H9 (cell line): ENCODE results near the gene C6orf62. TPM values are rescaled to one million over a fixed set of nuclear protein-coding genes. Genes with fewer than 3 reads are reported as not detected.
"Not testable (repeated sequence)": the region's sequence is repeated elsewhere in the genome, so short reads cannot be mapped to it uniquely, and the experiment has no call there.

Source experiments
- DNase-seq: peaks from one replicate; pipeline ENCODE4 v3.0.0-alpha.2; 2017
- H2AFZ ChIP-seq: one replicate; pipeline ENCODE4 v1.6.1; 2013; ENCODE audit warnings: mild to moderate bottlenecking, low read length, control low read depth, moderate library complexity
- H2AK5ac ChIP-seq: 2 replicates; pipeline ENCODE4 v1.6.1; 2013; ENCODE audit warnings: low read length, control low read depth, mixed read lengths; ENCODE audit not compliant: insufficient read length
- H2BK120ac ChIP-seq: one replicate; pipeline ENCODE4 v1.6.1; 2013; ENCODE audit warnings: low read depth, mild to moderate bottlenecking, low read length, control low read depth, inconsistent platforms; ENCODE audit not compliant: poor library complexity, severe bottlenecking
- H2BK12ac ChIP-seq: 2 replicates; pipeline ENCODE4 v1.6.1; 2013; ENCODE audit warnings: low read length, control low read depth, mixed read lengths, low read depth; ENCODE audit not compliant: insufficient read length
- H2BK15ac ChIP-seq: 2 replicates; pipeline ENCODE4 v1.6.1; 2013; ENCODE audit warnings: low read depth, low read length, control low read depth
- H2BK20ac ChIP-seq: one replicate; pipeline ENCODE4 v1.6.1; 2013; ENCODE audit warnings: low read depth, mild to moderate bottlenecking, low read length, control low read depth, inconsistent platforms; ENCODE audit not compliant: poor library complexity, severe bottlenecking
- H2BK5ac ChIP-seq: 2 replicates; pipeline ENCODE4 v1.6.1; 2013; ENCODE audit warnings: low read length, control low read depth, mixed read lengths; ENCODE audit not compliant: insufficient read length
- H3K14ac ChIP-seq: 2 replicates; pipeline ENCODE4 v1.6.1; 2013; ENCODE audit warnings: low read length, control low read depth; ENCODE audit not compliant: insufficient read depth
- H3K18ac ChIP-seq: 2 replicates; pipeline ENCODE4 v1.6.1; 2013; ENCODE audit warnings: low read depth, mild to moderate bottlenecking, mixed read lengths, low read length, control low read depth; ENCODE audit not compliant: insufficient read length
- H3K23ac ChIP-seq: 2 replicates; pipeline ENCODE4 v1.6.1; 2013; ENCODE audit warnings: low read length, control low read depth, mixed read lengths, low read depth; ENCODE audit not compliant: insufficient read length
- H3K23me2 ChIP-seq: 2 replicates; pipeline ENCODE4 v1.6.1; 2013; ENCODE audit warnings: low read depth, mild to moderate bottlenecking, mixed read lengths, low read length, control low read depth; ENCODE audit not compliant: insufficient read length, poor library complexity, severe bottlenecking
- H3K27ac ChIP-seq: 2 replicates; pipeline ENCODE4 v1.5.1; 2013; ENCODE audit warnings: low read length, control low read depth, mixed read lengths, low read depth; ENCODE audit not compliant: insufficient read length
- H3K27me3 ChIP-seq: 2 replicates; pipeline ENCODE4 v1.6.1; 2013; ENCODE audit warnings: low read length, control low read depth, inconsistent platforms; ENCODE audit not compliant: insufficient read depth
- H3K4ac ChIP-seq: 2 replicates; pipeline ENCODE4 v1.6.1; 2013; ENCODE audit warnings: low read depth, mild to moderate bottlenecking, control low read depth, inconsistent platforms, low read length, moderate library complexity
- H3K4me1 ChIP-seq: 2 replicates; pipeline ENCODE4 v1.6.1; 2013; ENCODE audit warnings: low read length, control low read depth, inconsistent platforms; ENCODE audit not compliant: insufficient read depth
- H3K4me2 ChIP-seq: 2 replicates; pipeline ENCODE4 v1.6.1; 2013; ENCODE audit warnings: low read length, control low read depth, mixed read lengths; ENCODE audit not compliant: insufficient read length, insufficient read depth
- H3K56ac ChIP-seq: 2 replicates; pipeline ENCODE4 v1.6.1; 2013; ENCODE audit warnings: low read depth, mild to moderate bottlenecking, mixed read lengths, low read length, control low read depth; ENCODE audit not compliant: insufficient read length
- H3K79me1 ChIP-seq: 2 replicates; pipeline ENCODE4 v1.6.1; 2013; ENCODE audit warnings: low read depth, mild to moderate bottlenecking, moderate library complexity, low read length, control low read depth, inconsistent platforms; ENCODE audit not compliant: insufficient read depth, poor library complexity, severe bottlenecking
- H3K79me2 ChIP-seq: 2 replicates; pipeline ENCODE4 v1.6.1; 2013; ENCODE audit warnings: low read length, control low read depth, inconsistent platforms; ENCODE audit not compliant: insufficient read depth
- H3K9ac ChIP-seq: 2 replicates; pipeline ENCODE4 v1.6.1; 2013; ENCODE audit warnings: low read length, control low read depth, mixed read lengths; ENCODE audit not compliant: insufficient read length; ENCODE audit errors: extremely low read depth
- H3K9me3 ChIP-seq: one replicate; pipeline ENCODE4 v1.6.1; 2013; ENCODE audit warnings: low read depth, low read length, inconsistent platforms; ENCODE audit not compliant: control insufficient read depth
- H3T11ph ChIP-seq: one replicate; pipeline ENCODE4 v1.6.1; 2013; ENCODE audit warnings: mild to moderate bottlenecking, low read length, control low read depth, inconsistent platforms
- H4K20me1 ChIP-seq: one replicate; pipeline ENCODE4 v1.6.1; 2013; ENCODE audit not compliant: control insufficient read depth, insufficient read length, insufficient read depth
- H4K5ac ChIP-seq: 2 replicates; pipeline ENCODE4 v1.6.1; 2013; ENCODE audit warnings: low read depth, mild to moderate bottlenecking, mixed read lengths, low read length, control low read depth; ENCODE audit not compliant: insufficient read length
- H4K8ac ChIP-seq: replicated peaks from 2 replicates; pipeline ENCODE4 v1.6.1; 2013; ENCODE audit warnings: low read length, control low read depth, mixed read lengths, low read depth; ENCODE audit not compliant: insufficient read length
- H4K91ac ChIP-seq: 2 replicates; pipeline ENCODE4 v1.6.1; 2013; ENCODE audit warnings: low read depth, mild to moderate bottlenecking, moderate library complexity, mixed read lengths, low read length, control low read depth; ENCODE audit not compliant: insufficient read length
- H3K27ac Mint-ChIP-seq, 3 experiments: 2 replicates in 2 of 3; 3 replicates in 1 of 3; pipeline ENCODE4 v1.8.0; 2020 to 2021; ENCODE audit warnings: mixed read lengths in 3 of 3, mild to moderate bottlenecking in 1 of 3, moderate library complexity in 1 of 3
- H3K27me3 Mint-ChIP-seq: 2 replicates; pipeline ENCODE4 v1.8.0; 2021; ENCODE audit warnings: low read depth, mild to moderate bottlenecking, moderate library complexity, mixed read lengths
- H3K36me3 Mint-ChIP-seq, 3 experiments: 2 replicates in 2 of 3; 3 replicates in 1 of 3; pipeline ENCODE4 v1.8.0; 2020 to 2021; ENCODE audit warnings: low read depth in 3 of 3, mixed read lengths in 3 of 3; ENCODE audit not compliant: insufficient read depth in 1 of 3
- H3K4me1 Mint-ChIP-seq, 2 experiments: 2 replicates each; pipeline ENCODE4 v1.8.0; 2020; ENCODE audit warnings: mixed read lengths in 2 of 2
- H3K4me3 Mint-ChIP-seq, 2 experiments: 2 replicates in 1 of 2; 3 replicates in 1 of 2; pipeline ENCODE4 v1.8.0; 2020 to 2021; ENCODE audit warnings: mild to moderate bottlenecking in 2 of 2, mixed read lengths in 2 of 2, moderate library complexity in 1 of 2
- H3K9me3 Mint-ChIP-seq, 2 experiments: 2 replicates in 1 of 2; 3 replicates in 1 of 2; pipeline ENCODE4 v1.8.0; 2020; ENCODE audit warnings: mild to moderate bottlenecking in 2 of 2, mixed read lengths in 2 of 2, moderate library complexity in 1 of 2
- WGBS: extraction: QIAGEN DNeasy Blood & Tissue Kit; methylation state at CpG from one replicate; pipeline ENCODE4 v1.1.7; 2013; ENCODE audit warnings: missing lambda C conversion rate, low lambda C conversion rate, mixed read lengths; ENCODE audit not compliant: insufficient read length; ENCODE audit errors: extremely low coverage; 5-methylcytosine and 5-hydroxymethylcytosine counted together
- total RNA-seq: library from RNA; stranded (reverse); gene quantifications from 2 replicates; pipeline ENCODE4 v1.2.1, GENCODE V29; 2021
- TF ChIP-seq, protein P1 (sequence below): fragments of 200-600 bp; sonication (generic); conservative IDR thresholded peaks from 3 replicates; pipeline ENCODE4 v1.8.0; 2021; ENCODE audit warnings: antibody characterized with exemption, mild to moderate bottlenecking

Gene C6orf62
- total RNA-seq, 1 experiment from 2014 or later, result 125 TPM

DNA sequence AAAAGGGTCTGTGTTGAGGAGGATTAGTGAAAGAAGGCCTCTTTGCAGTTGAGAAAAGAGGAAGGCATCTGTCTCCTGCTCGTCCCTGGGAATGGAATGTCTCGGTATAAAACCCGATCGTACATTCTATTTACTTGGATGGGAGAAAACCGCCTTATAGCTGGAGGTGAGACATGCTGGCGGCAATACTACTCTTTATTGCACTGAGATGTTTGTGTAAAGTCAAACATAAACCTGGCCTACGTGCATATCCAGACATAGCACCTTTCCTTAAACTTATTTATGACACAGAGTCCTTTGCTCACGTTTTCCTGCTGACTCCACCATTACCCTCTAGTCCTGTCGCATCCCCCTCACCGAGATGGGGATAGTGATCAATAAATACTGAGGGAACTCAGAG is 56.7 kb downstream of the C6orf62 start:
- Histone ChIP-seq H3K27ac (no peak overlapping the region), H2BK20ac (no peak overlapping the region), H3K79me1 (no peaks in the 10 kb centered on the region), H3T11ph (no peak overlapping the region), H2BK5ac (no peak overlapping the region), H4K20me1 (no peaks in the 10 kb centered on the region), H3K14ac (no peak overlapping the region), H2BK15ac (no peak overlapping the region), H2BK120ac (no peak overlapping the region), H3K4ac (no peak overlapping the region), H4K8ac (no peak overlapping the region), H3K4me2 (no peak overlapping the region), H4K91ac (no peak overlapping the region), H3K9ac (no peak overlapping the region), H3K27me3 (no peaks in the 10 kb centered on the region), H3K4me1 (peaks cover 6% of the 10 kb centered on the region; the same call in 1 of the 2 replicates), H2AK5ac (no peak overlapping the region), H3K23ac (no peak overlapping the region), H3K56ac (no peak overlapping the region), H4K5ac (no peak overlapping the region), H3K79me2 (peaks cover 8% of the 10 kb centered on the region; the same call in 1 of the 2 replicates), H3K23me2 (peaks cover 12% of the 10 kb centered on the region), H3K9me3 (no peaks in the 10 kb centered on the region), H2BK12ac (no peak overlapping the region), H3K18ac (no peak overlapping the region), H2AFZ (no peak overlapping the region)
- H3K27ac Mint-ChIP-seq, result peak overlapping the region in 2 of 3 experiments; percentile 33 to 76; a peak in 3 of 7 replicates
- TF ChIP-seq, protein P1, sequence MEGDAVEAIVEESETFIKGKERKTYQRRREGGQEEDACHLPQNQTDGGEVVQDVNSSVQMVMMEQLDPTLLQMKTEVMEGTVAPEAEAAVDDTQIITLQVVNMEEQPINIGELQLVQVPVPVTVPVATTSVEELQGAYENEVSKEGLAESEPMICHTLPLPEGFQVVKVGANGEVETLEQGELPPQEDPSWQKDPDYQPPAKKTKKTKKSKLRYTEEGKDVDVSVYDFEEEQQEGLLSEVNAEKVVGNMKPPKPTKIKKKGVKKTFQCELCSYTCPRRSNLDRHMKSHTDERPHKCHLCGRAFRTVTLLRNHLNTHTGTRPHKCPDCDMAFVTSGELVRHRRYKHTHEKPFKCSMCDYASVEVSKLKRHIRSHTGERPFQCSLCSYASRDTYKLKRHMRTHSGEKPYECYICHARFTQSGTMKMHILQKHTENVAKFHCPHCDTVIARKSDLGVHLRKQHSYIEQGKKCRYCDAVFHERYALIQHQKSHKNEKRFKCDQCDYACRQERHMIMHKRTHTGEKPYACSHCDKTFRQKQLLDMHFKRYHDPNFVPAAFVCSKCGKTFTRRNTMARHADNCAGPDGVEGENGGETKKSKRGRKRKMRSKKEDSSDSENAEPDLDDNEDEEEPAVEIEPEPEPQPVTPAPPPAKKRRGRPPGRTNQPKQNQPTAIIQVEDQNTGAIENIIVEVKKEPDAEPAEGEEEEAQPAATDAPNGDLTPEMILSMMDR, result no peak
- no peaks in the 10 kb centered on the region for H3K27me3 Mint-ChIP-seq
- H3K4me1 Mint-ChIP-seq, result peaks cover 38 to 40% of the 10 kb centered on the region in 2 experiments
- H3K4me3 Mint-ChIP-seq, result no peak overlapping the region
- peaks cover 26 to 53% (median 47%) of the 10 kb centered on the region in 3 experiments for H3K36me3 Mint-ChIP-seq
- no peak for DNase-seq
- WGBS, result no CpG with 5 or more reads among the region's 10 CpGs
- peaks cover 0 to under 1% of the 10 kb centered on the region in 2 experiments; a peak in 1 of 5 replicates for H3K9me3 Mint-ChIP-seq

DNA sequence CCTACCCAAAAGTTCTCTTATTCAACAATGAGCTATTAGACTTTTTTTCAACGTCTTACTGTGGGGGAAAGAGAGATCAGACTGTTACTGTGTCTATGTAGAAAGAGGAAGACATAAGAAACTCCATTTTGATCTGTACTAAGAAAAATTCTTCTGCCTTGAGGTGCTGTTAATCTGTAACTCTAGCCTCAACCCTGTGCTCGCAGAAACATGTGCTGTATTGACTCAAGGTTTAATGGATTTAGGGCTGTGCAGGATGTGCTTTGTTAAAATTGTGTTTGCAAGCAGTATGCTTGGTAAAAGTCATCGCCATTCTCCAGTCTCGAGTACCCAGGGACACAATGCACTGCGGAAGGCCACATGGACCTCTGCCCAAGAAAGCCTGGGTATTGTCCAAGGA is 57.2 kb downstream of the C6orf62 start:
- not testable (repeated sequence) for H3K23ac ChIP-seq, H2BK15ac ChIP-seq, H3K56ac ChIP-seq, H2BK12ac ChIP-seq, H3K18ac ChIP-seq, H2BK5ac ChIP-seq, H3K79me2 ChIP-seq, H2BK20ac ChIP-seq, H4K91ac ChIP-seq, H3K4me3 Mint-ChIP-seq, H3K23me2 ChIP-seq, H3K9me3 ChIP-seq, H4K5ac ChIP-seq, H2AK5ac ChIP-seq, H2AFZ ChIP-seq, H3K9ac ChIP-seq, DNase-seq, H3K14ac ChIP-seq, H3K27ac ChIP-seq, H3K4ac ChIP-seq, H3T11ph ChIP-seq, H3K4me2 ChIP-seq, H3K4me1 ChIP-seq, H3K79me1 ChIP-seq, H4K20me1 ChIP-seq, H3K9me3 Mint-ChIP-seq, H3K27me3 Mint-ChIP-seq, H3K27me3 ChIP-seq, H4K8ac ChIP-seq, H2BK120ac ChIP-seq
- peak overlapping the region in 2 of 3 experiments; percentile 56 to 76; a peak in 3 of 7 replicates for H3K27ac Mint-ChIP-seq
- WGBS, result no CpG with 5 or more reads among the region's 5 CpGs
- H3K4me1 Mint-ChIP-seq, result peaks cover 36 to 40% of the 10 kb centered on the region in 2 experiments
- H3K36me3 Mint-ChIP-seq, result peaks cover 24 to 50% (median 50%) of the 10 kb centered on the region in 3 experiments
